Peyer's patch (tissue), 4 donors: Measurements from ENCODE around the gene TRIO.

ENCODE experiments used
- CTCF ChIP-seq, 6 experiments: fragments of 450-650 bp in 4 of 6; fragments of 200-600 bp in 2 of 6; sonication (generic) in 1 of 6; IDR thresholded peaks; one replicate each; pipeline ENCODE4 v1.5.1; 2017 to 2019; ENCODE audit warnings: antibody characterized with exemption in 6 of 6, mild to moderate bottlenecking in 3 of 6, moderate library complexity in 1 of 6
- POLR2A ChIP-seq, 2 donors: fragments of 450-650 bp; IDR thresholded peaks; one replicate each; pipeline ENCODE4 v1.5.1; 2017; ENCODE audit warnings: antibody characterized with exemption in 2 of 2, mild to moderate bottlenecking in 2 of 2, moderate library complexity in 2 of 2

DNA sequence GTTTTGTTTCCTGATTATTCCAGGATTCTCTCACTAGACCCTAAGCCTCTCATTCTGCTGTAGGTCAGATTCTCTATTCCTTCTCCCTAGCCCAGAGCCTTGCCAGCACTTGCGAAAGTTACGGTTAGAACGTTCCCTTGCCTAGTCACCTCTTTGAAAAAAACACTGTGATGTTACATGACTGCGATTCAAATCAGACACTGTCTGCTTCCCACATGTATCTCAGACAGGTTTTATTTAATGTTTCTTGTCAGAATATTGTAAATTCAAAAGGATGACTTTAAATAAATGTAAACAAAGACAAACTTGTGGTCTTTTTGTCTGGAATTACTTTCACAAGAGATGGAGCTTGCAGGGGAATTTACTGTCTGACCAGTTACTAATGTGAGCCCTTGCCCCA, 322.0 kb downstream of the TRIO start:
- TF ChIP-seq CTCF (IDR thresholded peaks at IDR 0.05) (no peak), POLR2A (IDR thresholded peaks at IDR 0.05) (no peak)
